Measurements from ENCODE around the gene KCNS3. TPM values are rescaled to one million over a fixed set of nuclear protein-coding genes. Genes with fewer than 3 reads are reported as not detected.

KCNS3 gene
- total and polyA plus RNA-seq, 4 donors, result 15.4 to 45.9 (median 20.8) TPM

DNA sequence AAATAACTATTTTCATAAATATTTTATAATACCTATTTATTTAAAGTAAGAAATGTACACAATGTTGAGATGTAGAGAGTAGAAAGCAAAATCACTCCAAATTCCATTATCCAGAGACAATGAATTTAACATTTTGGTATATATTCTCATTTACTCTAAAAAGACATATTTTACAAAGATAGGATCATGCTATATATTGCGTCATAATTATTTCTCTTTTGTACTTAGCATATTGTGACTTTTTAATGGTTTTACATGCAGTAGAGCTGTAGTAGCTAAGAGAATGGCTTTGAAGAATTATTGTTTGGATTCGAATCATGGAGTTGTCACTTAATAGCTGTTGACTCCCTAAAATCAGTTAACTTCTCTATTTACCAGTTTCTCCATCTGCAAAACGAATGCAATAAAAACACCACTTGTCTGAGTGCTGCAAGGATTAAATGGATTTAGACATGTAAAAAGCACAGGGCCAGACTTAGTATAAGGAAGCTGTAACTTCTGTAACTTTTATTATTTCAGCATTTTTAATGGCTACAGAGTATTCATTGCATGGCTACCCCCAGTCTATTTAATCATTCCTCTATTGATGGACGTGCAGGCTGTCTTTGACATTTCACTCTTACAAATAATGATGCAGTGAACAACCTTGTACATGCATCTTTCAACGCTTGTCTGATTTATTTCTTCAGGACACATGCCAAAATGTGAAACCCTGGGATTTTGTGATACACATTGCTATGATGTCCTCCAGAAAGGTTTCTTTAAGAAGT lies 33.2 kb downstream of the KCNS3 start:
- TF ChIP-seq, protein P1, sequence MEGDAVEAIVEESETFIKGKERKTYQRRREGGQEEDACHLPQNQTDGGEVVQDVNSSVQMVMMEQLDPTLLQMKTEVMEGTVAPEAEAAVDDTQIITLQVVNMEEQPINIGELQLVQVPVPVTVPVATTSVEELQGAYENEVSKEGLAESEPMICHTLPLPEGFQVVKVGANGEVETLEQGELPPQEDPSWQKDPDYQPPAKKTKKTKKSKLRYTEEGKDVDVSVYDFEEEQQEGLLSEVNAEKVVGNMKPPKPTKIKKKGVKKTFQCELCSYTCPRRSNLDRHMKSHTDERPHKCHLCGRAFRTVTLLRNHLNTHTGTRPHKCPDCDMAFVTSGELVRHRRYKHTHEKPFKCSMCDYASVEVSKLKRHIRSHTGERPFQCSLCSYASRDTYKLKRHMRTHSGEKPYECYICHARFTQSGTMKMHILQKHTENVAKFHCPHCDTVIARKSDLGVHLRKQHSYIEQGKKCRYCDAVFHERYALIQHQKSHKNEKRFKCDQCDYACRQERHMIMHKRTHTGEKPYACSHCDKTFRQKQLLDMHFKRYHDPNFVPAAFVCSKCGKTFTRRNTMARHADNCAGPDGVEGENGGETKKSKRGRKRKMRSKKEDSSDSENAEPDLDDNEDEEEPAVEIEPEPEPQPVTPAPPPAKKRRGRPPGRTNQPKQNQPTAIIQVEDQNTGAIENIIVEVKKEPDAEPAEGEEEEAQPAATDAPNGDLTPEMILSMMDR (IDR thresholded peaks at IDR 0.05; ENCODE audit: control extremely low read depth, extremely low read depth), result no peak
- ATAC-seq (ENCODE audit: insufficient read depth, low FRiP score), result no peak
- no peak overlapping the region for H3K27ac ChIP-seq (ENCODE audit: low read depth in 1 of 2, low read length in 1 of 2)
- peaks cover 0 to 5% (median 0%) of the 10 kb centered on the region in 5 donors for H3K4me1 ChIP-seq (ENCODE audit: control insufficient read depth in 5 of 5, insufficient read depth in 5 of 5, low read length in 5 of 5)
- 63 to 67% methylated on average over 5 of the region's 5 CpGs for WGBS, 2 donors
- no peaks in the 10 kb centered on the region for H3K9me3 ChIP-seq (ENCODE audit: control insufficient read depth in 4 of 4, insufficient read depth in 3 of 4, low read length in 3 of 4)
- no peaks in the 10 kb centered on the region for H3K27me3 ChIP-seq (ENCODE audit: control insufficient read depth in 3 of 3, insufficient read depth in 3 of 3, low read length in 2 of 3)
- H3K36me3 ChIP-seq (ENCODE audit: control insufficient read depth in 4 of 4, insufficient read depth in 4 of 4, low read length in 4 of 4), result no peaks in the 10 kb centered on the region
- H3K9ac ChIP-seq (ENCODE audit: insufficient read depth in 1 of 2, low read length in 2 of 2), result no peak overlapping the region
- no peak overlapping the region for H3K4me3 ChIP-seq
- DNase-seq, result no peak

DNA sequence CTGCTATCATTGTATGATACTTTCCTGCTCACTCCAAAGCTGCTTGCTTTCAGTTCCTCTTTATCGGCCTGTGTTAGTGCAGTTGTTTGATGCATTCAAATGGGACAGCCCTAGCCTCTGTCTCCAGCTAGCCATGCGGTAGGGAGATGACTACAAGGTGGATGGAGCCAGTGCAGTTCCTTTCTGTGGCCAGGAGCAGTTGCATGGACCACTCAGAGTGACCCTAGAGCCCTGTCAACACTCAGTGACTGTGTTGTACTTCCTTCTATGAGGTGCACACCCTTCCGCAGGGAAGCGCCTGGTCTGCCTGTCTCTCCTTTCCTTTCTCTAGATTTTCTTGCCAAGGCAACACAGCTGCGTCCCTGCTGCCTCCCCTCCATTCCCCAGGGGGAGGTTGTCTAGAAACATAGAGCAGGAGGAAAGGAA lies 33.8 kb downstream of the KCNS3 start:
- TF ChIP-seq, protein P1 (IDR thresholded peaks at IDR 0.05; ENCODE audit: control extremely low read depth, extremely low read depth), result no peak
- no peak overlapping the region for H3K27ac ChIP-seq (ENCODE audit: low read depth in 1 of 2, low read length in 1 of 2)
- no peaks in the 10 kb centered on the region for H3K9me3 ChIP-seq (ENCODE audit: control insufficient read depth in 4 of 4, insufficient read depth in 3 of 4, low read length in 3 of 4)
- DNase-seq (no peak), ATAC-seq (ENCODE audit: insufficient read depth, low FRiP score) (no peak)
- no peak overlapping the region for H3K9ac ChIP-seq (ENCODE audit: insufficient read depth in 1 of 2, low read length in 2 of 2)
- H3K36me3 ChIP-seq (ENCODE audit: control insufficient read depth in 4 of 4, insufficient read depth in 4 of 4, low read length in 4 of 4), result no peaks in the 10 kb centered on the region
- 58% methylated on average over 5 of the region's 5 CpGs for WGBS, 2 donors
- H3K27me3 ChIP-seq (ENCODE audit: control insufficient read depth in 3 of 3, insufficient read depth in 3 of 3, low read length in 2 of 3), result no peaks in the 10 kb centered on the region
- no peak overlapping the region for H3K4me3 ChIP-seq
- H3K4me1 ChIP-seq (ENCODE audit: control insufficient read depth in 5 of 5, insufficient read depth in 5 of 5, low read length in 5 of 5), result peaks cover 0 to 5% (median 0%) of the 10 kb centered on the region in 5 donors

DNA sequence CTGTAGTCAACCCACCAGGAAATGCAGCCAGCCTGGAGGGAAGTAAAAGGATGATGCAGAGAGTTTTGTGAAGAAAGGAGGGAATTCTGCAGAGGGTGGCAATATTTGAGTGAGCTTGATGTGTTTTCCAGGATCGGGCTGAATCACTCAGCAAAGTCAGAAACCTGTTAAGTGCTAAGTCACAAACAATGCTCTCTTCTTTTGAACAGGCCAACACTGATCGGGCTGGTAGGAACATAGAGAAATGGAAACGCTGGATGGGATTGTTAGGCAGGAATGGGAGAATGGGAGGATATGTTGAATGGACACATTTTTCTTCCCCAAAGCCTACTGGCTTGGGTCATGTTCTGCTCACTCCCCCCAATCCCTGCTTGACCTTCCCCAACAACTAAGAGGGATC lies 36.6 kb downstream of the KCNS3 start:
- TF ChIP-seq, protein P1 (IDR thresholded peaks at IDR 0.05; ENCODE audit: control extremely low read depth, extremely low read depth), result no peak
- H3K4me3 ChIP-seq, result no peak overlapping the region
- 26 to 30% methylated on average over 3 of the region's 3 CpGs for WGBS, 2 donors
- DNase-seq (no peak), ATAC-seq (ENCODE audit: insufficient read depth, low FRiP score) (no peak)
- H3K27ac ChIP-seq (ENCODE audit: low read depth in 1 of 2, low read length in 1 of 2), result no peak overlapping the region
- H3K9ac ChIP-seq (ENCODE audit: insufficient read depth in 1 of 2, low read length in 2 of 2), result no peak overlapping the region
- H3K4me1 ChIP-seq (ENCODE audit: control insufficient read depth in 5 of 5, insufficient read depth in 5 of 5, low read length in 5 of 5), result peaks cover 0 to 8% (median 0%) of the 10 kb centered on the region in 5 donors
- no peaks in the 10 kb centered on the region for H3K9me3 ChIP-seq (ENCODE audit: control insufficient read depth in 4 of 4, insufficient read depth in 3 of 4, low read length in 3 of 4)
- H3K36me3 ChIP-seq (ENCODE audit: control insufficient read depth in 4 of 4, insufficient read depth in 4 of 4, low read length in 4 of 4), result peaks cover 0 to 3% (median 0%) of the 10 kb centered on the region in 4 donors
- no peaks in the 10 kb centered on the region for H3K27me3 ChIP-seq (ENCODE audit: control insufficient read depth in 3 of 3, insufficient read depth in 3 of 3, low read length in 2 of 3)
